Left ventricle myocardium inferior (tissue), 1 donor: ENCODE data around the gene NXPH1. TPM values are rescaled to one million over a fixed set of nuclear protein-coding genes. Genes with fewer than 3 reads are reported as not detected.

ENCODE experiments used
- DNase-seq: peaks from one replicate; pipeline ENCODE4 v3.0.0-alpha.2; 2020
- H3K27ac ChIP-seq: fragments of 200-600 bp; replicated peaks from 2 replicates; pipeline ENCODE4 v1.8.0; 2021
- H3K27me3 ChIP-seq: fragments of 200-600 bp; 2 replicates; pipeline ENCODE4 v1.8.0; 2021; ENCODE audit warnings: low read depth
- H3K36me3 ChIP-seq: fragments of 200-600 bp; 2 replicates; pipeline ENCODE4 v1.8.0; 2021
- H3K4me1 ChIP-seq: fragments of 200-600 bp; 2 replicates; pipeline ENCODE4 v1.8.0; 2021
- H3K4me3 ChIP-seq: fragments of 200-600 bp; 2 replicates; pipeline ENCODE4 v1.8.0; 2021; ENCODE audit warnings: mild to moderate bottlenecking, moderate library complexity
- H3K9me3 ChIP-seq: fragments of 200-600 bp; replicated peaks from 2 replicates; pipeline ENCODE4 v1.8.0; 2021
- intact Hi-C: fragments of 100-400 bp; cut with micrococcal nuclease; formaldehyde crosslinking; loops from one replicate; pipeline ENCODE4 v1.11.0; 2022
- total RNA-seq: library from RNA; stranded (reverse); fragmentation: NEBNext Ultra II Directional; extraction: Animal tissue kit (Norgen Biotek cat#: 25700); gene quantifications from one replicate; pipeline ENCODE4 v1.2.1, GENCODE V29; 2021
- TF ChIP-seq, protein P1 (sequence below): fragments of 200-600 bp; IDR thresholded peaks from 2 replicates; pipeline ENCODE4 v1.8.0; 2021; ENCODE audit warnings: antibody characterized with exemption, mild to moderate bottlenecking, borderline replicate concordance
- donor health status: DM: no; HTN: yes; CAD: no; lungs with severe emphysema.

Gene NXPH1
- total RNA-seq, 1 donor from 2014 or later, result not detected

DNA sequence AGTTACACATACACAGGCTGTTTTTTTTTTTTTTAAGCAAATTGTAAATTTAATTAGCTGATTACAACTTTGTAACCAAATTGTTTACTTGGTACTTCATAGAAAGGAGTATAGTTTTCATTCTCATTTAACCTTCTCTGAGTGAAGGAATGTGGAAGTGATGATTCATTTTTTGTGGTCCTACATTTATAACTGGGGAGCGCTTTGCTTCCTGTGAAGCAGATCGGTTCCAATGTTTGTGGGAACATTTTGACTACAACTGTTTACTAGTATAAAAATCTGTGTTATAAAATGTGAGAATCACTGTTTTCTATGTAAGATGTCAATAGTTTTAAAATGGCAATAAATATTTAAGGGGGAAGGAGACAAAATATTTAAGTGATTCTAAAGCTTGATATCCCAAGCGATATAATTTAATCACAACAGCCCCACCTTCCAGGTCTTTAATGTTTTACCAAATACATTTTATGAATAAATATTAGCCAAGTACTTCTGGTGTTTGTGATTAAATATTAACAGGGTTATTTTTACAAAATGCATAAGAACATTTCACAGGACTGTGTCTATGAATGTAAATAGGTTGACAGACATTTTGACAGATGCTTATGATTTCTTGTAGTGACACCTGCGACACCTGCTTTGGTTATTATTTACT, 57.1 kb downstream of the NXPH1 start:
- Histone ChIP-seq H3K27ac (no peak overlapping the region), H3K4me1 (no peaks in the 10 kb centered on the region), H3K4me3 (no peak overlapping the region), H3K36me3 (no peaks in the 10 kb centered on the region), H3K9me3 (no peaks in the 10 kb centered on the region), H3K27me3 (no peaks in the 10 kb centered on the region)
- no peak for DNase-seq
- TF ChIP-seq, protein P1, sequence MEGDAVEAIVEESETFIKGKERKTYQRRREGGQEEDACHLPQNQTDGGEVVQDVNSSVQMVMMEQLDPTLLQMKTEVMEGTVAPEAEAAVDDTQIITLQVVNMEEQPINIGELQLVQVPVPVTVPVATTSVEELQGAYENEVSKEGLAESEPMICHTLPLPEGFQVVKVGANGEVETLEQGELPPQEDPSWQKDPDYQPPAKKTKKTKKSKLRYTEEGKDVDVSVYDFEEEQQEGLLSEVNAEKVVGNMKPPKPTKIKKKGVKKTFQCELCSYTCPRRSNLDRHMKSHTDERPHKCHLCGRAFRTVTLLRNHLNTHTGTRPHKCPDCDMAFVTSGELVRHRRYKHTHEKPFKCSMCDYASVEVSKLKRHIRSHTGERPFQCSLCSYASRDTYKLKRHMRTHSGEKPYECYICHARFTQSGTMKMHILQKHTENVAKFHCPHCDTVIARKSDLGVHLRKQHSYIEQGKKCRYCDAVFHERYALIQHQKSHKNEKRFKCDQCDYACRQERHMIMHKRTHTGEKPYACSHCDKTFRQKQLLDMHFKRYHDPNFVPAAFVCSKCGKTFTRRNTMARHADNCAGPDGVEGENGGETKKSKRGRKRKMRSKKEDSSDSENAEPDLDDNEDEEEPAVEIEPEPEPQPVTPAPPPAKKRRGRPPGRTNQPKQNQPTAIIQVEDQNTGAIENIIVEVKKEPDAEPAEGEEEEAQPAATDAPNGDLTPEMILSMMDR, result no peak
- intact Hi-C loops, result no loop called here

DNA sequence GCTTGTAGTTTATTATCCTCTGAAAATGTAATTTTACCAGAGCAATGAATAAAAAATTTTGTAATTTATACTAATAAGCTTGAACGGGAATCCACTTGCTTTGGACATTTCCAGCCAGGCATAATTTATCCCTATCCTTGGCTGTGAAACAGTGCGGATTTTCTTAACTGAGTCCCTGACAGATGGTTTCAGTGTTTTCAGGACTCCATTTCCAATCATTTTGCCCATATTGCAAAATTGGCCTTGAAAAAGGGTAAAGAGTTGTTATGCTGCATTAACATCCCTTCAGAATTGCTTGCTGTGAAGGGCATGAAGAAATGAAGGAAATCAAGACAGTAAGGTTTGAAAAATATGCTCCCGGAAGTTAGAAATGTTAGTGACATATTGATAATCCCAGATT, 57.7 kb downstream of the NXPH1 start:
- Histone ChIP-seq H3K36me3 (no peaks in the 10 kb centered on the region), H3K4me3 (no peak overlapping the region), H3K4me1 (no peaks in the 10 kb centered on the region), H3K27me3 (no peaks in the 10 kb centered on the region), H3K9me3 (no peaks in the 10 kb centered on the region), H3K27ac (no peak overlapping the region)
- intact Hi-C loops, result no loop called here
- DNase-seq, result no peak
- TF ChIP-seq, protein P1, result no peak

DNA sequence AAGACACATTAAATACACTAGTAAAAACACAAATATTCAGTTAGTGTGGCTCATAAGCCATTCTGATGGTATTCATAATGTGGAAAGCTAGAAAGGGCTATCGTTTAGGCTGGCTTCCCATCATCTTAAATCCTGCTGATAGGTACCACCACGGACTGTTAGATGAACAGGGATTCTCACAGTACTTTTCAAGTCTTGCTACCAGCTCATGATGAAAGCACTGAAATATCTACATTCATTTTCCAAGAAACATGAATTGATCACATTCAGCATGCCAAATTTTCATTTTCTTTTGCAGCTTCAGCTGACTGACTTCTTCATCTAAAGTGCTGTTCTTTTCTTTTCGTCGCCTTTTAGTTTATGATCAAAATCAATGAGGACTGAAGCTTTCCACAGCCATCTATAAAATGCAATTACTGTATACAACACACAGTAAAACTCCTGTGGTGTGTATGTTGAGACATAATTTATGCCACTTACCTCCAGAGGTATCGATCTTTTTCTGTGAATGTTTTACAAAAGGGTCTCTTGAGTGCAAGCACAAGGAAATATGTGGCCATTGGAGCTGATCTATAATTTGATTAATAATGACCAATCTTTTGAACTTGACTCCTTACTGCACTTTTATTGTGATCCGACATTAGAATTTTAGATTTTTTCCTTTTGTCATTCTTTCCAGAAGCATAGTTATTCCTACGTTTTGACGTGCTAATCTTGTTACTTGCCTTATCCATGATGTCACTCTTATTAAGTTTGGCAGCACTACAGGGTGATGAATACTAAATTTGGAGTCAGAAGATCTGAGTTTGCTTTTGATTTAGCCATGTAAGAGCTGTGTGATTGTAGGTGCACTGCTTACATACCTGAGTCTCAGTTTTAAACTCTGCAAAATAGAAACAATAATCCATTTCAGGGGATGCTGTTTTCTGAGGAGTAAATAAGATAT, 58.4 kb downstream of the NXPH1 start:
- intact Hi-C loops, result no loop called here
- H3K4me1 ChIP-seq, result no peaks in the 10 kb centered on the region
- TF ChIP-seq, protein P1, result no peak
- no peaks in the 10 kb centered on the region for H3K9me3 ChIP-seq
- no peaks in the 10 kb centered on the region for H3K27me3 ChIP-seq
- H3K27ac ChIP-seq, result no peak overlapping the region
- no peak overlapping the region for H3K4me3 ChIP-seq
- DNase-seq, result no peak
- no peaks in the 10 kb centered on the region for H3K36me3 ChIP-seq

DNA sequence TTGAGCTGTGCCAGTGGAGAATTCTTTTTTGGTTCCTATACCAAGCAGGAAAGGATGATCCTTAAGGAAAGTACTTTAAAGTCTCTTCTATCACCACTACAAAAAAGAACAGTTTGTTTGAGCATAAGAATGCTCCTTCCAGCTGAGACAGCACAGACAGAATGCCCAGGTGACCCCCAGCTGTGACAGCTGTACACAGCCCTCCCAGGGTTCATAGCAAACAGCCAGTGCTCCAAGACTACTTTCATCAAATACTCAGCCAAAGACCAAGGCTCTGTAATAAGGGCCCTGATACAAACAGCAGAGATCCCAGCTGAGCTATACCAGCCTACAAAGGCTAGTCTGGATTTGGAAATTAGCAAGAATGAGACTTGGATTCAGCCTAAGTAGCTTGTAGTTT, 65.7 kb downstream of the NXPH1 start:
- H3K4me1 ChIP-seq, result no peaks in the 10 kb centered on the region
- intact Hi-C loops, result no loop called here
- H3K27me3 ChIP-seq, result no peaks in the 10 kb centered on the region

DNA sequence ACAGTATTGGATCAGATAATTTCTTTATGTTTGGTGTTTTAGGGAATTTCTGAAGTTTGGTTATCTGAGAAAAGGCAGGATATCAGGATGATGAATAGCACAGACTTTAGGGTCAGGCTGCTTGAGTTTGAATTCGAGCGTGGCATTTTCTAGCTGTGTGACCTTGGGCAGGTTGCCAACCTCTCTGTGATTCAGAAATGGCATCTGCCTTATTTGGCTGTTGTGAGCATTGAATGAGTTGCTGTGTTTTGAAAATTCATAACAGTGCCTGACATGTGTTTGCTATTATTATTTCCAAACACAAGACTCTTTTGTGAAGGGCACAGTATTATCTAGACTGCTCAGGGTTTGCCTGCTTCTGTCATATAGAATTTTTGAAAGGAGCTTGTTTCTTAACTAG, 66.9 kb downstream of the NXPH1 start:
- no peaks in the 10 kb centered on the region for H3K27me3 ChIP-seq
- H3K4me1 ChIP-seq, result no peaks in the 10 kb centered on the region
- peaks cover 16% of the 10 kb centered on the region for H3K9me3 ChIP-seq
- TF ChIP-seq, protein P1, result no peak
- no peak overlapping the region for H3K4me3 ChIP-seq
- DNase-seq, result no peak
- no peaks in the 10 kb centered on the region for H3K36me3 ChIP-seq
- intact Hi-C loops, result no loop called here
- H3K27ac ChIP-seq, result no peak overlapping the region

More for the DNA sequence above, 65.7 kb downstream of the NXPH1 start:
- Histone ChIP-seq H3K4me3 (no peak overlapping the region), H3K36me3 (no peaks in the 10 kb centered on the region), H3K27ac (no peak overlapping the region), H3K9me3 (peaks cover 4% of the 10 kb centered on the region)
- TF ChIP-seq, protein P1, result no peak
- no peak for DNase-seq
